Activated CD4-positive, alpha-beta T cell treated with anti-CD3 and anti-CD28 coated beads, Interleukin-2, amount 10 ng/mL, durations not matched to agents 24 days and 14 days (primary cell): ENCODE data around the gene RFC4. TPM values are rescaled to one million over a fixed set of nuclear protein-coding genes. Genes with fewer than 3 reads are reported as not detected.
A peak's percentile ranks its signal among the peaks of the same experiment; 100 is the strongest.

Experiments
- DNase-seq: peaks from one replicate; pipeline ENCODE4 v3.0.0; 2022
- H3K27ac Mint-ChIP-seq: one replicate; pipeline ENCODE4 v1.8.0; 2022; ENCODE audit warnings: mild to moderate bottlenecking, mixed read lengths
- H3K27me3 Mint-ChIP-seq: one replicate; pipeline ENCODE4 v1.8.0; 2022; ENCODE audit warnings: mixed read lengths
- H3K36me3 Mint-ChIP-seq: one replicate; pipeline ENCODE4 v1.8.0; 2022; ENCODE audit warnings: low read depth, mild to moderate bottlenecking, mixed read lengths
- H3K4me1 Mint-ChIP-seq: one replicate; pipeline ENCODE4 v1.8.0; 2021; ENCODE audit warnings: mixed read lengths
- H3K4me3 Mint-ChIP-seq: one replicate; pipeline ENCODE4 v1.8.0; 2022; ENCODE audit warnings: mild to moderate bottlenecking, moderate library complexity, mixed read lengths
- H3K9me3 Mint-ChIP-seq: one replicate; pipeline ENCODE4 v1.8.0; 2021; ENCODE audit warnings: mixed read lengths
- intact Hi-C: fragments of 100-400 bp; cut with micrococcal nuclease; formaldehyde crosslinking; loops from one replicate; pipeline ENCODE4 v1.15.1; 2023
- total RNA-seq: library from RNA; stranded (reverse); gene quantifications from 2 replicates; pipeline ENCODE4 v1.2.3, GENCODE V29; 2022

The RFC4 gene
- total RNA-seq, 1 donor from 2014 or later, result 119 TPM

- Mint-ChIP-seq H3K4me1 (peaks cover 41% of the 10 kb centered on the region), H3K27ac (peak overlapping the region; percentile 76), H3K9me3 (peaks cover 4% of the 10 kb centered on the region), H3K27me3 (no peaks in the 10 kb centered on the region), H3K4me3 (peak overlapping the region; percentile 100), H3K36me3 (peaks cover 82% of the 10 kb centered on the region)
- DNase-seq, result no peak
- intact Hi-C loops, result loop anchor here (10.0 kb wide), 1 partner anchor 174 kb away; the partner anchor contains the start of gene AHSG
These were observed 17.6 kb downstream of the RFC4 start for GRCh38 chr3:186788482-186789370.

GRCh38 chr3:186787642-186788481 lies 18.4 kb downstream of the RFC4 start:
- peak overlapping the region; percentile 58 for H3K27ac Mint-ChIP-seq
- intact Hi-C loops, result loop anchor here (10.0 kb wide), 1 partner anchor 173 kb away; the partner anchor contains the start of gene AHSG
- peaks cover 81% of the 10 kb centered on the region for H3K36me3 Mint-ChIP-seq
- peaks cover 3% of the 10 kb centered on the region for H3K27me3 Mint-ChIP-seq
- H3K9me3 Mint-ChIP-seq, result peaks cover 6% of the 10 kb centered on the region
- no peak for DNase-seq
- H3K4me1 Mint-ChIP-seq, result peaks cover 45% of the 10 kb centered on the region
- H3K4me3 Mint-ChIP-seq, result peak overlapping the region; percentile 100

- Mint-ChIP-seq H3K4me1 (peaks cover 52% of the 10 kb centered on the region), H3K27me3 (peaks cover 3% of the 10 kb centered on the region), H3K4me3 (peak overlapping the region; percentile 100), H3K27ac (peak overlapping the region; percentile 70), H3K36me3 (peaks cover 76% of the 10 kb centered on the region), H3K9me3 (peaks cover 6% of the 10 kb centered on the region)
- no peak for DNase-seq
- intact Hi-C loops, result loop anchor here (10.0 kb wide), 1 partner anchor 172 kb away; the partner anchor contains the start of gene AHSG
These were observed 19.4 kb downstream of the RFC4 start for GRCh38 chr3:186786922-186787321.

GRCh38 chr3:186785495-186786018 lies 20.7 kb downstream of the RFC4 start:
- Mint-ChIP-seq H3K27ac (peak overlapping the region; percentile 100), H3K27me3 (peaks cover 3% of the 10 kb centered on the region), H3K9me3 (peaks cover 6% of the 10 kb centered on the region), H3K36me3 (peaks cover 70% of the 10 kb centered on the region), H3K4me3 (peak overlapping the region; percentile 100), H3K4me1 (peaks cover 49% of the 10 kb centered on the region)
- intact Hi-C loops, result loop anchor here (10.0 kb wide), 1 partner anchor 171 kb away; the partner anchor contains the start of gene AHSG
- no peak for DNase-seq

- H3K9me3 Mint-ChIP-seq, result peaks cover 6% of the 10 kb centered on the region
- no peak for DNase-seq
- peaks cover 3% of the 10 kb centered on the region for H3K27me3 Mint-ChIP-seq
- H3K36me3 Mint-ChIP-seq, result peaks cover 64% of the 10 kb centered on the region
- H3K4me1 Mint-ChIP-seq, result peaks cover 48% of the 10 kb centered on the region
- peak overlapping the region; percentile 100 for H3K4me3 Mint-ChIP-seq
- H3K27ac Mint-ChIP-seq, result peak overlapping the region; percentile 100
- intact Hi-C loops, result loop anchor here (5.0 to 10.0 kb wide), 2 partner anchors 147 to 170 kb away; partner anchors contain the start of genes AHSG and ST6GAL1
These were observed 21.3 kb downstream of the RFC4 start for GRCh38 chr3:186784820-186785494.

- Mint-ChIP-seq H3K4me3 (peak overlapping the region; percentile 100), H3K4me1 (peaks cover 43% of the 10 kb centered on the region), H3K9me3 (peaks cover 6% of the 10 kb centered on the region), H3K27me3 (peaks cover 3% of the 10 kb centered on the region), H3K36me3 (peaks cover 58% of the 10 kb centered on the region), H3K27ac (peak overlapping the region; percentile 100)
- peak; percentile 95 for DNase-seq
- intact Hi-C loops, result loop anchor here (1.0 to 10.0 kb wide), 8 partner anchors 12 to 847 kb away; partner anchors contain the start of genes AHSG, DNAJB11, RFC4 and ST6GAL1
These were observed 22.4 kb downstream of the RFC4 start for GRCh38 chr3:186783731-186784515.

- H3K4me3 Mint-ChIP-seq, result peak within 1 kb of the TSS; percentile 100
- peaks cover 51% of the 10 kb centered on the region for H3K36me3 Mint-ChIP-seq
- intact Hi-C loops, result loop anchor here (1.0 to 10.0 kb wide), 8 partner anchors 11 to 846 kb away; partner anchors contain the start of genes AHSG, DNAJB11, RFC4 and ST6GAL1
- peaks cover 3% of the 10 kb centered on the region for H3K27me3 Mint-ChIP-seq
- peak; percentile 97 for DNase-seq
- H3K27ac Mint-ChIP-seq, result peak within 1 kb of the TSS; percentile 100
- H3K4me1 Mint-ChIP-seq, result peaks cover 36% of the 10 kb centered on the region
- H3K9me3 Mint-ChIP-seq, result peaks cover 6% of the 10 kb centered on the region
These were observed 23.1 kb downstream of the RFC4 start, which contains the start of gene EIF4A2 for GRCh38 chr3:186783058-186783730. Gene EIF4A2, plus strand, starts transcription at chr3:186783577. Its CDS starts 34 bp downstream, at chr3:186783611.

- intact Hi-C loops, result loop anchor here (1.0 to 10.0 kb wide), 8 partner anchors 10 to 846 kb away; partner anchors contain the start of genes AHSG, DNAJB11, RFC4 and ST6GAL1
- Mint-ChIP-seq H3K27ac (peak overlapping the region; percentile 100), H3K4me3 (peak overlapping the region; percentile 100), H3K4me1 (peaks cover 31% of the 10 kb centered on the region), H3K36me3 (peaks cover 45% of the 10 kb centered on the region), H3K27me3 (peaks cover 3% of the 10 kb centered on the region), H3K9me3 (peaks cover 6% of the 10 kb centered on the region)
- DNase-seq, result no peak
These were observed 23.7 kb downstream of the RFC4 start for GRCh38 chr3:186782542-186783057.

- intact Hi-C loops, result no loop called here
- DNase-seq, result no peak
- Mint-ChIP-seq H3K9me3 (peaks cover 4% of the 10 kb centered on the region), H3K27ac (no peak overlapping the region), H3K27me3 (peaks cover 6% of the 10 kb centered on the region), H3K4me1 (peaks cover 11% of the 10 kb centered on the region), H3K4me3 (no peak overlapping the region), H3K36me3 (peaks cover 12% of the 10 kb centered on the region)
These were observed 27.1 kb downstream of the RFC4 start for GRCh38 chr3:186779204-186779603.

- Mint-ChIP-seq H3K27ac (no peak overlapping the region), H3K4me3 (no peak overlapping the region), H3K36me3 (no peaks in the 10 kb centered on the region), H3K9me3 (no peaks in the 10 kb centered on the region), H3K4me1 (peaks cover 9% of the 10 kb centered on the region), H3K27me3 (peaks cover 3% of the 10 kb centered on the region)
- intact Hi-C loops, result no loop called here
- DNase-seq, result no peak
These were observed 30.3 kb downstream of the RFC4 start for GRCh38 chr3:186775999-186776398.

- H3K4me3 Mint-ChIP-seq, result peak overlapping the region; percentile 90
- H3K36me3 Mint-ChIP-seq, result no peaks in the 10 kb centered on the region
- peak; percentile 88 for DNase-seq
- intact Hi-C loops, result loop anchor here (1.0 to 5.0 kb wide), 2 partner anchors 10 to 34 kb away; partner anchors contain the start of genes EIF4A2 and RFC4
- peaks cover 3% of the 10 kb centered on the region for H3K27me3 Mint-ChIP-seq
- H3K9me3 Mint-ChIP-seq, result no peaks in the 10 kb centered on the region
- peak overlapping the region; percentile 97 for H3K27ac Mint-ChIP-seq
- H3K4me1 Mint-ChIP-seq, result peaks cover 9% of the 10 kb centered on the region
These were observed 33.4 kb downstream of the RFC4 start for GRCh38 chr3:186772701-186773417.
